ENCODE measurements around the gene PLD1.
"Not testable (repeated sequence)": the region's sequence is repeated elsewhere in the genome, so short reads cannot be mapped to it uniquely, and the experiment has no call there.

PLD1 gene

GRCh38 chr3:171614318-171614921 lies 195.9 kb downstream of the PLD1 start:
- DNase-seq (ENCODE audit: low spot score) = no peak

- DNase-seq (ENCODE audit: low spot score) = no peak
Measured at GRCh38 chr3:171607452-171607851, 202.8 kb downstream of the PLD1 start.

- no peak for DNase-seq (ENCODE audit: low spot score)
Measured at GRCh38 chr3:171606151-171606751, 204.0 kb downstream of the PLD1 start.

GRCh38 chr3:171604370-171604769 lies 205.9 kb downstream of the PLD1 start:
- DNase-seq (ENCODE audit: low spot score) = no peak

GRCh38 chr3:171602072-171602471 lies 208.2 kb downstream of the PLD1 start:
- no peak for DNase-seq (ENCODE audit: low spot score)

DNA sequence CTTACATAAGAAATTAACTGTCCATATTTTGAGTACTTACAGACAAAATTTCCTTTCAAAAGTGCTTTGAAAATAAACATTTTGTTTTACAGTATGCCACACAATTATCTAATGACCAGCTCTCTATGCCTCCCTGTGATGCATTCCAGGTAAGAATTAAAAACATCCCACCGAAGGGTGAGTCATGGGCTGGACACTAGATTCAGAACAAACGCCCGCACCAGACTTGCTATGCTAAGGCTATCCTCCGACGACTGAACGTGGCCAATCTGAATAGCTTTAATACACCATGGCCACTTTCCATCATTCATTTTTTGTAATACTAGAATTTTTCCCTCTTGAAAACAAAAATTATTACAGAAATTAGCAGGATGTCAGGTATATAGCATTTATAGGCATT lies 210.3 kb downstream of the PLD1 start:
- DNase-seq (ENCODE audit: low spot score) = no peak

GRCh38 chr3:171598990-171599389 lies 211.3 kb downstream of the PLD1 start:
- no peak for DNase-seq (ENCODE audit: low spot score)

- DNase-seq (ENCODE audit: low spot score) = no peak
Measured at GRCh38 chr3:171592786-171593185, 217.5 kb downstream of the PLD1 start.

DNA sequence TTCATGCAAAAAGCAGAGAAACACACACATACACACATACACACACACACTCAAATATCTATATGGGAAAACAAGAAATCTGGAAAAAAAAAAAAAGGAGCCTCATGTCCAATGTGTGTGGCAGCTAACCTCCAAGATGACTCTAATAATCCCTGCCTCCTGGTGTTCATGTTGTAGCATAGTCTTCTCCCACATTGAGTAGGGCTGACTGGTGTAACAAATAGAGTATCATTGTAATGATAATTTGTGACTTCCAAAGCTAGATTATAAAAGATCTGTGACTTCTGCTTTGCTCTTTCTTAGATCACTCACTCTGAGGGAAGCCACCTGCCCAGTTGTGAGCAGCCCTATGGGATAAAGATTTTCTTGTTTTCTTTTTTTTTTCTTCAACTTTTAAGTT lies 219.2 kb downstream of the PLD1 start:
- DNase-seq (ENCODE audit: low spot score) = no peak

GRCh38 chr3:171586274-171586673 lies 224.0 kb downstream of the PLD1 start:
- DNase-seq (ENCODE audit: low spot score) = no peak

DNA sequence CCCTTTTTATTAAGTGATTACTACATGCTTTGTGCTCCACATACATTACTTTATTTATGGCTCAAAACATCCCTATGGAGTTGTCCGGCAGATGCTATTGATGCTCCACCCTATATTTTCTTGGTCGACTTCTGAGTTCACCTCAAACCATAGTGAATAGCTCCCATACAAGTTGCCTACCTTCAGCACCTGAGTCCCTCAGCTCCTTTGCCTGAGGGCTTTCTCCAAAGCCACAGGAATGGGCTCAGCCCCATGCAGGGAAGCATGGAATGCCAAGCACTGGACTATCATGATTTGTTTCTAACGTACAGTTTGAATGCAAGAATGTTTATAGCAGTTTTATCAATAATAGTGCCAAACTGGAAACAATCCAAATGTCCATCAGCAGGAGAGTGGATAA lies 225.2 kb downstream of the PLD1 start:
- no peak for DNase-seq (ENCODE audit: low spot score)

GRCh38 chr3:171584100-171584499 lies 226.2 kb downstream of the PLD1 start:
- DNase-seq (ENCODE audit: low spot score) = no peak

- no peak for DNase-seq (ENCODE audit: low spot score)
Measured at GRCh38 chr3:171574556-171575240, 235.6 kb downstream of the PLD1 start.

DNA sequence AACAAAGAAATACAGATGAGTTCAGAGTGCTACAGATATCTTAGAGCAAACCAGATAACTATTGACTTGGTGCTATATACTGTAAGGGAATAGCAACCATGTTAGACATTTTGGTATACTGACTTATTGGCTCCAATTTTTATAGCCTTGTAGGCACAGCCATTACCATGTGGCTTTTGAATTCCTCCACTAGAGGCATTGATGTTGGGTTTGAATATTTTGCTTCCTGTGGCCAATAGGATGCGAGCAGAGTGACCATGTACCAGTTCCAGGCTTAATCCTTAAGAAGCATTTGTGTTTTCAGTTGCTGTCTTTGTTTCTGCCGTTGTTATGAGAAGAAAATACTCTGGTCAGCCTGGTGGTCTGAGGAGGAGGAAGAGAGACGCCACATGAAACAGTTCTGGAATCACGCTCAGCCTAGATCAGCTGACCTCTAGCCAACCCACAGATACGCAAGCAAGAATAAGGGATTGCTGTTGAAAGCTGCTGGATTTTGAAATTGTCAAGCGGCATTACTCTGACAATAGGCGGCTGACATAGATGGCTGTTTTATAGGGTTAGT lies 240.6 kb downstream of the PLD1 start:
- DNase-seq (ENCODE audit: low spot score) = peak; percentile 38

GRCh38 chr3:171568766-171569165 lies 241.5 kb downstream of the PLD1 start:
- no peak for DNase-seq (ENCODE audit: low spot score)

- peak; percentile 60 for DNase-seq (ENCODE audit: low spot score)
Measured at GRCh38 chr3:171566803-171567422, 243.4 kb downstream of the PLD1 start.

DNA sequence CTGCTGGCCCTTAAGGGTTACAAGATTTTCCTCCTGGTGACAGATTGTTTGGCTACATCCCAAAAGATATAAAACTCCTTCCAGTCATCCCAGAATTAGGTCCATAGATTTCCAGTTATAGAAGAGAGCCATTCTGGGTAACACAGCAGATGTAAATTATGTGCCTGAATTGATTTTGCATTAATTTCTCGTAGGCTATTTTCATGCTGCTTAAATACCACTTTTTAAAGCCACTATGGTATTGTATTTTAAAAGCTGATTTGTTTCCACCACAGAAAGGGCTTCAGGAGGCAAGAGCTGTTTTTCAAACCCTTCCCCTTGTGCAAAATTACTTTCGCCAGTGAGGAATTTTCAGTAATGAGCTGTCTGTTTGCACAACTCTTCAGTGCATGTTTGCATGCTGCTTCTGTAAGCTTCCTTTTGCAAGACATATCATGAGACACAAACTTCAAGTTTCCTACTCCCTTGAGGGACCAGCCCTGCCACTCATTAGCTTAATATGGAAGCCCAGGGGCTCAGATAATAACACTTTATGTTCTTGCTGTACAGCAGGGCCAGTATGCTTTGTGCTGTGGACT lies 244.7 kb downstream of the PLD1 start:
- DNase-seq (ENCODE audit: low spot score) = no peak

DNA sequence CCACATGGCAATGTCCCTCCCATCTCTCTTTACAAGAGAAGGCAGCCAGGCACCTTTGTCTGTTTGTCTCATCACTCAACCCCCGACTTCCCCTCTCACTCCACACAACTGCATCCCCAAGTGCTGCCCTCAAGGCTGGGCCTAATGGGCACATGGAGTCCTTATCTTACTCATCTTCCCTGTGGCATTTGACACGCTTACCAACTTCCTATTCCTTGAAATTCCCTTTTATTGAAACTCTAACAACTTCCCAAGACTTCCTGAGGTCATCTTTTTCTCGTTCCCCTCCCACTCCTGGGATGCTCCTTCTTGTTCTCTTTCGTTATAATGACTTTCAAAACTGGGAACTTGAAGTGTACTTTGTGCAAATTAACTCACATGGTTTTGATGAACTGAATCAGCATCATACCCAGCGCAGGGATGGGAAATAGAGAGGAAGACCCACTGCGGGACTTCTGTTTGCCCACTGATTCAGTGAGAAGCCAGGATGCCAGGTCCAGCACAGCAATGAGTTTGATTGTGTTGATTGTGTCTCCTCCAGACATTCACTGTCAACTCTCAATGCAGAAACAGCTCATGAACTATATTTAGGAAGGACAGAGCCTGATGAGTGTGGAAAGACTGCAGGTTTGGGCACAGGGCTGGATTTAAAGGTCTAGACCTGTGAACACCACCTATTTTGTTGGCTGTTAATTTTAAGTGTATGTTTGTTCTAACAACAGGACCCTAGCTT lies 245.4 kb downstream of the PLD1 start:
- DNase-seq (ENCODE audit: low spot score) = no peak

DNA sequence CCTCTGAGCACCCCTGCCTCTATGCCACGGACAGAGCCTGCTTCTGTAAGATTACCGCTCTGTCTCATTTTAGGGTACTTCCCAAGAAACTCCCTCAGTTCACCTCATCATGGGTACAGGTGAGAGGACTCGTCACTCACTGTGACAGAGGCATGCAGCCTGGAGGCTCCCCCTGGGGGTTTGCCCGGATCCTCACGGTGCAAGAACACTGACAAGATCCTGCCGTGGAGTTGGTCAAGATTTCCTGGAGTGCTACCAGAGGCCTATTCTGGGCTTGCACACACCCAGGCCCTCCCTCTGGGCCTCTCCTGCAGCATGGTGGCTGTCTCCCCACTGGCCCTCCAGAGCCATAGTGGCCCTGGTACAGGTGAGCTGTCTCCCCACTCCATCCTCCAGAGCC lies 247.0 kb downstream of the PLD1 start:
- DNase-seq (ENCODE audit: low spot score) = no peak

DNA sequence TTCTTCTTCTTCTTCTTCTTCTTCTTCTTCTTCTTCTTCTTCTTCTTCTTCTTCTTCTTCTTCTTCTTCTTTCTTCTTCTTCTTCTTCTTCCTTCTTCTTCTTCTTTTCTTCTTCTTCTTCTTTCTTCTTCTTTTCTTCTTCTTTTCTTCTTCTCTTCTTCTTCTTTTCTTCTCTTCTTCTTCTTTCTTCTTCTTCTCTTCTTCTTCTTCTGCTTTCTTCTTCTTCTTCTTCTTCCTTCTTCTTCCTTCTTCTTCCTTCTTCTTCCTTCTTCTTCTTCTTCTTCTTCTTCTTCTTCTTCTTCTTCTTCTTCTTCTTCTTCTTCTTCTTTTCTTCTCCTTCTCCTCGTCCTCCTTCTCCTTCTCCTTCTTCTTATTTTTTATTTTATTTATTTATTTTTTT lies 247.8 kb downstream of the PLD1 start:
- not testable (repeated sequence) for DNase-seq (ENCODE audit: low spot score)

GRCh38 chr3:171561596-171562323 lies 248.5 kb downstream of the PLD1 start:
- DNase-seq (ENCODE audit: low spot score) = no peak
